Epithelial cell of proximal tubule (primary cell): ENCODE results near the gene OAS1. TPM values are rescaled to one million over a fixed set of nuclear protein-coding genes. Genes with fewer than 3 reads are reported as not detected.

Experiments
- DNase-seq: peaks from one replicate; pipeline ENCODE4 v3.0.0-alpha.2; 2011; ENCODE audit warnings: low read depth
- H3K4me3 ChIP-seq: 2 replicates; pipeline ENCODE4 v1.5.1; 2011; ENCODE audit warnings: low read depth, mild to moderate bottlenecking, low read length
- total RNA-seq: library from RNA; depleted of rRNA; stranded (reverse); fragments of >200 nt; gene quantifications from 2 replicates; pipeline ENCODE4 v1.2.3, GENCODE V29; 2015
- TF ChIP-seq, protein P1 (sequence below): conservative IDR thresholded peaks from 2 replicates; pipeline ENCODE4 v1.5.1; 2012; ENCODE audit warnings: low read depth, mild to moderate bottlenecking, low read length

Gene OAS1
- total RNA-seq, 1 donor from 2014 or later, result 6.3 TPM

DNA sequence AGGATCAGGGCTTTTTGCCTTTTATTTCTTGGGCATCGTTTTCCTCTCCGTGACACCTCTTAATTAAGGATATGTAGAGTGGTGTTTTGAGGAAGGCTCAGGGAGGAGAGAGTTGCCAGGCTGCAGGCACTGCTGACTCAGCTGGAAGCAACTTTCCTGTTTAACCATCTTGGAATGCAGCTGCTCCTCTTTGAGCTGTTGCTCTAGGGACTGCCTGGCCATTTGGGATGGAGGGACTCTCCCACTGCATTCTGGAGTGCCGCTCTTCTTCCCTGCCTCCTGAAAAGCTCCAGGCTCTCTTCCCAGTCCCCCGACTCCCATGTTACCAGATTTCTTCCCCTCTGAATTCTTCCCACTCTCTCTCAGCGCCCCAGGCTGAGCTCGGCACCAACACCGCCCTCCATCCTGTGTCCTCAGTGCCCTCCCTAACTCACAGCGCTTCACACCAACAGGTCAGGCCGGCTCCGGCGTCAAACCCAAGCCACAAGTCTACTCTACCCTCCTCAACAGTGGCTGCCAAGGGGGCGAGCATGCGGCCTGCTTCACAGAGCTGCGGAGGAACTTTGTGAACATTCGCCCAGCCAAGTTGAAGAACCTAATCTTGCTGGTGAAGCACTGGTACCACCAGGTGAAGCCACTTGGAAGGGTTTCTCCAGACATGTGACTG is 37.4 kb downstream of the OAS1 start:
- DNase-seq, result no peak
- TF ChIP-seq, protein P1, sequence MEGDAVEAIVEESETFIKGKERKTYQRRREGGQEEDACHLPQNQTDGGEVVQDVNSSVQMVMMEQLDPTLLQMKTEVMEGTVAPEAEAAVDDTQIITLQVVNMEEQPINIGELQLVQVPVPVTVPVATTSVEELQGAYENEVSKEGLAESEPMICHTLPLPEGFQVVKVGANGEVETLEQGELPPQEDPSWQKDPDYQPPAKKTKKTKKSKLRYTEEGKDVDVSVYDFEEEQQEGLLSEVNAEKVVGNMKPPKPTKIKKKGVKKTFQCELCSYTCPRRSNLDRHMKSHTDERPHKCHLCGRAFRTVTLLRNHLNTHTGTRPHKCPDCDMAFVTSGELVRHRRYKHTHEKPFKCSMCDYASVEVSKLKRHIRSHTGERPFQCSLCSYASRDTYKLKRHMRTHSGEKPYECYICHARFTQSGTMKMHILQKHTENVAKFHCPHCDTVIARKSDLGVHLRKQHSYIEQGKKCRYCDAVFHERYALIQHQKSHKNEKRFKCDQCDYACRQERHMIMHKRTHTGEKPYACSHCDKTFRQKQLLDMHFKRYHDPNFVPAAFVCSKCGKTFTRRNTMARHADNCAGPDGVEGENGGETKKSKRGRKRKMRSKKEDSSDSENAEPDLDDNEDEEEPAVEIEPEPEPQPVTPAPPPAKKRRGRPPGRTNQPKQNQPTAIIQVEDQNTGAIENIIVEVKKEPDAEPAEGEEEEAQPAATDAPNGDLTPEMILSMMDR, result no peak
- no peak overlapping the region for H3K4me3 ChIP-seq

DNA sequence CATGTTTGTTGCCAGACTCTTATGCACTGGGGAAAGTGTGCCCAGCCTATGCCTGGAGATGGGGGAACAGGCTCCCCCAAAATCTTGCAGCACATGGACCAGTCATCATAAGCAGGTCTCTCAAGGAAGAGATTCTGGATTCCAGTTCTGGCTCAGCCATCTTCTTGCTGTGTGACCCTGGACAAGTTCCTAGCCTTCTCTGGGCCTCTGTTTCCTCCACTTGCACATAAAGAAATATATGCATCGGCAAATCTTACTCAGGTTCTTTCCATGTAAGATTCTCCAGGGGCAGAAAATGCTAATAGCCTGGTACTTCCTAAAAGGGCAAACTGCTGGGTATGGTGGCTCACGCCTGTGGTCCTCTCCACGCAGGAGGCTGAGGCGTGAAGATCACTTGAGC is 38.8 kb downstream of the OAS1 start:
- no peak for DNase-seq
- H3K4me3 ChIP-seq, result no peak overlapping the region
- TF ChIP-seq, protein P1, result no peak

DNA sequence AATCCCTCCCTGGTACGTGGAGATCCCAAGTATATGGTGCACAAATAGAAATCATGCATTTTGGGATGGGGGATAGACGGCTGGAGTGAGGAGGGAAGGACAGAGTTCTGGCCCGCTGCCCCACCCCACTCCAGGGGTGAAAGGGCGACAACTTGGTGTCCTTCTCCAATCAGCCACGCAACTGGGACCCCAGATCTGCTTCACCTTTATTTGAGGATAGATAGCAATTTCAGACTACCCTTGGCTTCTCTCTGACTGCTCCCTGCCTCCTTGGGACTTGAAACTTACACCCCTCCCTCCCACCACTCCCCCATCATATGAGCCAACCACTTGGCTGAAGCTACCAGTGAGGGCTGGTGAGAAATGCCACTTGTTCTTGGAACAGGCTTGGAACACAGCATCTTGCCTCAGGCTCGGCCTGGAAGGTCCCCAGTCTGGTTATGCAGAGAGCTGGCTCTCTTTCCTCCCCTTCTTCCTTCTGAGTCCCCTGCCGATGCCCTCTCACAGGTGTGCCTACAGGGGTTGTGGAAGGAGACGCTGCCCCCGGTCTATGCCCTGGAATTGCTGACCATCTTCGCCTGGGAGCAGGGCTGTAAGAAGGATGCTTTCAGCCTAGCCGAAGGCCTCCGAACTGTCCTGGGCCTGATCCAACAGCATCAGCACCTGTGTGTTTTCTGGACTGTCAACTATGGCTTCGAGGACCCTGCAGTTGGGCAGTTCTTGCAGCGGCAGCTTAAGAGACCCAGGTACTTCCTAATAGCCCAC is 39.7 kb downstream of the OAS1 start:
- TF ChIP-seq, protein P1, result no peak
- DNase-seq, result no peak
- no peak overlapping the region for H3K4me3 ChIP-seq

DNA sequence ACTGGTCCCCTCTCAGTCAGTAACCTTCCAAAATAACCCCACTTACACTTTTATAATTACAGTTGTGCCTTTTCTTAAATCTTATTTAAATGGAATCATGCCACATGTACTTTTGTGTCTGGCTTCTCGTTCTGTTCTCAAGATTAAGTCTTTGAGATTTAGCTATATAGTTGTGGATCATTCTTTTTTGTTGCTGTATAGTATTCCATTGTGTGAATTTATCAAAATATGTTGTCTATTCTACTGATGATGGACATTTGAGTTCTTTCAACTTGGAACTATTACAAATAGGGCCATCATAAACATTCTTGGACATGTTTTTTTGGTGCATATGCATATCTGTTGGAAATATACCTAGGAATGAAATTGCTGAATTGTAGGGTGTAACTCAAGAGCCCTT is 40.6 kb downstream of the OAS1 start:
- no peak overlapping the region for H3K4me3 ChIP-seq
- no peak for DNase-seq
- TF ChIP-seq, protein P1, result no peak

DNA sequence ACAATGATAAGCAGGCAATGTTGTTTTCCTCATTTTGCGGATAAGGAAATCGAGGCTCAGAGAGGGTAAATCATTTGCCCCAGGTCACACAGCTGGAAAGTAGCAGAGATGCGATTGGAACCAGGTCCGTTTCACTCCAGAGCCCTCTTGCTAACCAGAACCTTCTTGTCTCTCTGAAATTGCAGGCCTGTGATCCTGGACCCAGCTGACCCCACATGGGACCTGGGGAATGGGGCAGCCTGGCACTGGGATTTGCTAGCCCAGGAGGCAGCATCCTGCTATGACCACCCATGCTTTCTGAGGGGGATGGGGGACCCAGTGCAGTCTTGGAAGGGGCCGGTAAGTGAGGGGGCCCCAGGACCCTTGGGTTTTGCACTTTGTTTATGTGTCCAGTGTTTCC is 41.0 kb downstream of the OAS1 start:
- H3K4me3 ChIP-seq, result no peak overlapping the region
- TF ChIP-seq, protein P1, result no peak
- DNase-seq, result no peak

DNA sequence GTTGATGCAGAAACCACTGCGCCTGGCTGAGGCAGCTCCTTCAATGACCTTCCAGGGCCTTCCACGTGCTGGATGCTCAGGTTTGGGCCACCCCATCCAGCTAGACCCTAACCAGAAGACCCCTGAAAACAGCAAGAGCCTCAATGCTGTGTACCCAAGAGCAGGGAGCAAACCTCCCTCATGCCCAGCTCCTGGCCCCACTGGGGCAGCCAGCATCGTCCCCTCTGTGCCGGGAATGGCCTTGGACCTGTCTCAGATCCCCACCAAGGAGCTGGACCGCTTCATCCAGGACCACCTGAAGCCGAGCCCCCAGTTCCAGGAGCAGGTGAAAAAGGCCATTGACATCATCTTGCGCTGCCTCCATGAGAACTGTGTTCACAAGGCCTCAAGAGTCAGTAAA is 42.0 kb downstream of the OAS1 start:
- TF ChIP-seq, protein P1, result no peak
- no peak for DNase-seq

More for the DNA sequence above, 42.0 kb downstream of the OAS1 start:
- no peak overlapping the region for H3K4me3 ChIP-seq
